MCF 10A (cell line): ENCODE data around the gene BARX2. TPM values are rescaled to one million over a fixed set of nuclear protein-coding genes. Genes with fewer than 3 reads are reported as not detected.

Experiments used
- BruUV-seq: library from RNA; stranded (reverse); fragments of 400-500 nt; replicated peaks from 2 replicates; lab custom pipeline; 2021; lab: Mats Ljungman, UMichigan
- CTCF ChIA-PET: fragments of 300-600 bp; sonication (Branson Sonifier 250); formaldehyde crosslinking; extraction: SDS; loops from one replicate; lab custom pipeline; 2021; ENCODE audit warnings: antibody characterized with exemption, inconsistent platforms; lab: Yijun Ruan, JAX
- POLR2A ChIA-PET: fragments of 300-600, 350-650 bp; sonication (Branson Sonifier 250); formaldehyde crosslinking; extraction: SDS; loops from one replicate; lab custom pipeline; 2020; ENCODE audit warnings: antibody characterized with exemption, inconsistent platforms; lab: Yijun Ruan, JAX
- DNase-seq: peaks from one replicate; pipeline ENCODE4 v3.0.0-alpha.2; 2018; ENCODE audit not compliant: unreplicated experiment
- H3K27ac Mint-ChIP-seq: one replicate; pipeline ENCODE4 v1.8.0; 2022; ENCODE audit warnings: mild to moderate bottlenecking, low read depth, mixed read lengths; ENCODE audit not compliant: unreplicated experiment
- H3K27me3 Mint-ChIP-seq: one replicate; pipeline ENCODE4 v1.8.0; 2022; ENCODE audit warnings: mixed read lengths; ENCODE audit not compliant: insufficient read depth, unreplicated experiment
- H3K36me3 Mint-ChIP-seq: one replicate; pipeline ENCODE4 v1.8.0; 2022; ENCODE audit warnings: mild to moderate bottlenecking, moderate library complexity, mixed read lengths; ENCODE audit not compliant: insufficient read depth, unreplicated experiment
- H3K4me1 Mint-ChIP-seq: one replicate; pipeline ENCODE4 v1.8.0; 2022; ENCODE audit warnings: mixed read lengths; ENCODE audit not compliant: insufficient read depth, unreplicated experiment
- H3K4me3 Mint-ChIP-seq: one replicate; pipeline ENCODE4 v1.8.0; 2022; ENCODE audit warnings: mild to moderate bottlenecking, moderate library complexity, mixed read lengths; ENCODE audit not compliant: unreplicated experiment
- H3K9me3 Mint-ChIP-seq: one replicate; pipeline ENCODE4 v1.8.0; 2022; ENCODE audit warnings: mixed read lengths; ENCODE audit not compliant: unreplicated experiment
- intact Hi-C: fragments of 100-400 bp; cut with micrococcal nuclease; formaldehyde crosslinking; loops from 2 replicates; pipeline ENCODE4 v1.14.1; 2022
- total RNA-seq: library from RNA; stranded (reverse); gene quantifications from 2 replicates; pipeline ENCODE4 v1.2.3, GENCODE V29; 2022
- TF ChIP-seq, protein P1 (sequence below): fragments of 200-600 bp; IDR thresholded peaks from one replicate; pipeline ENCODE4 v1.8.0; 2022; ENCODE audit warnings: antibody characterized with exemption, mild to moderate bottlenecking; ENCODE audit not compliant: unreplicated experiment

Gene BARX2
- total RNA-seq, 1 experiment from 2014 or later: not detected

GRCh38 chr11:129442171-129442570, 66.5 kb downstream of the BARX2 start:
- Mint-ChIP-seq H3K27me3 (no peaks in the 10 kb centered on the region), H3K4me3 (no peak overlapping the region), H3K27ac (no peak overlapping the region), H3K36me3 (no peaks in the 10 kb centered on the region), H3K4me1 (peaks cover 9% of the 10 kb centered on the region), H3K9me3 (no peaks in the 10 kb centered on the region)
- POLR2A ChIA-PET: no interaction called here
- intact Hi-C loops: no loop called here
- DNase-seq: no peak
- CTCF ChIA-PET: no interaction called here
- TF ChIP-seq, protein P1, sequence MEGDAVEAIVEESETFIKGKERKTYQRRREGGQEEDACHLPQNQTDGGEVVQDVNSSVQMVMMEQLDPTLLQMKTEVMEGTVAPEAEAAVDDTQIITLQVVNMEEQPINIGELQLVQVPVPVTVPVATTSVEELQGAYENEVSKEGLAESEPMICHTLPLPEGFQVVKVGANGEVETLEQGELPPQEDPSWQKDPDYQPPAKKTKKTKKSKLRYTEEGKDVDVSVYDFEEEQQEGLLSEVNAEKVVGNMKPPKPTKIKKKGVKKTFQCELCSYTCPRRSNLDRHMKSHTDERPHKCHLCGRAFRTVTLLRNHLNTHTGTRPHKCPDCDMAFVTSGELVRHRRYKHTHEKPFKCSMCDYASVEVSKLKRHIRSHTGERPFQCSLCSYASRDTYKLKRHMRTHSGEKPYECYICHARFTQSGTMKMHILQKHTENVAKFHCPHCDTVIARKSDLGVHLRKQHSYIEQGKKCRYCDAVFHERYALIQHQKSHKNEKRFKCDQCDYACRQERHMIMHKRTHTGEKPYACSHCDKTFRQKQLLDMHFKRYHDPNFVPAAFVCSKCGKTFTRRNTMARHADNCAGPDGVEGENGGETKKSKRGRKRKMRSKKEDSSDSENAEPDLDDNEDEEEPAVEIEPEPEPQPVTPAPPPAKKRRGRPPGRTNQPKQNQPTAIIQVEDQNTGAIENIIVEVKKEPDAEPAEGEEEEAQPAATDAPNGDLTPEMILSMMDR: no peak
- no TSS peak for BruUV-seq

DNA sequence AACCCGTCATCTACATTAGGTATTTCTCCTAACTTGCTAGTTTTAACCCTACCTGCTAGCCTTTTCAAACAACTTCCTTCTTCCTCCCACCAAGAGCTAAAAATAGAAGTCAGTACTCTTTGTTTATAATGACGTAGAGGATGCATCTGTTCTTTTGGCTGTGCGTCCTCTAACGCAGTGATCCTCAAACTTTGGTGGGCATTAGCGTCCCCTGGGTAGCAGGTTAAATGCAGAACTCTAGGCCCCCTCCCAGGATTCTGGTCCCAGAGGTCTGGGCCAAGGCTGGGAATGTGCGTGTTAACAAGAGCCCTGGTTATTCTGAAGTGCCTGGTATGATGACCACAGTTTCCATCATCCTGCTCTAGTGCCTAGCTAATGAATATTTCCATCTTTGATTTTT, 67.6 kb downstream of the BARX2 start:
- DNase-seq: no peak
- no peak overlapping the region for H3K4me3 Mint-ChIP-seq
- BruUV-seq: no TSS peak
- no peaks in the 10 kb centered on the region for H3K36me3 Mint-ChIP-seq
- H3K9me3 Mint-ChIP-seq: no peaks in the 10 kb centered on the region
- TF ChIP-seq, protein P1: no peak
- H3K4me1 Mint-ChIP-seq: peaks cover 9% of the 10 kb centered on the region
- intact Hi-C loops: no loop called here
- ChIA-PET CTCF (interaction anchor here (0.7 kb wide), 1 partner anchor 1122 kb away, joined by 3 read pairs; no protein-coding TSS in a partner anchor), POLR2A (no interaction called here)
- no peaks in the 10 kb centered on the region for H3K27me3 Mint-ChIP-seq
- no peak overlapping the region for H3K27ac Mint-ChIP-seq

GRCh38 chr11:129444274-129444673, 68.6 kb downstream of the BARX2 start:
- H3K27me3 Mint-ChIP-seq: no peaks in the 10 kb centered on the region
- no peak overlapping the region for H3K27ac Mint-ChIP-seq
- intact Hi-C loops: no loop called here
- H3K4me3 Mint-ChIP-seq: no peak overlapping the region
- H3K9me3 Mint-ChIP-seq: no peaks in the 10 kb centered on the region
- DNase-seq: no peak
- H3K4me1 Mint-ChIP-seq: peaks cover 9% of the 10 kb centered on the region
- no TSS peak for BruUV-seq
- H3K36me3 Mint-ChIP-seq: no peaks in the 10 kb centered on the region
- ChIA-PET POLR2A (no interaction called here), CTCF (interaction anchor here (0.7 kb wide), 2 partner anchors 30 to 215 kb away, joined by 3 read pairs; no protein-coding TSS in a partner anchor)
- TF ChIP-seq, protein P1: no peak

DNA sequence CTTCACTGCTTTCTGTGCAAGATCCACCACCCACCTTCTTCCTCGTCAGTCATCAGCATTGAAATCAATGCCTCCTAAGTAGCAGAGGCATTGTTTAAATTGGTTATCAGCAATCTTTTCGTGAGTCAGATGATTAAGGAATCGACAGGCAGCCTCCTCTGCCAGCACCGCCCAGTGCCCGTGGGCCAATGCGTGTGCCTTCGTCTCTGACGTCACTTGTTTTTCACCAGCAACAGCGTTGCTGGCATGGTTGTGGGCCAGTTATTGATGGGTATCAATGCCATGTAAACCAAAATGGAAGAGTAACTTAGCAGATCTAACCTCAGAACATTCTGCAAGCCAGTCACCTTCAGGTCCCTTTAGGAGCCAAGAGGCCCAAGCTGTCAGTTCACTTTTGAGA, 69.6 kb downstream of the BARX2 start:
- H3K4me3 Mint-ChIP-seq: no peak overlapping the region
- H3K27ac Mint-ChIP-seq: no peak overlapping the region
- intact Hi-C loops: no loop called here
- no peaks in the 10 kb centered on the region for H3K36me3 Mint-ChIP-seq
- TF ChIP-seq, protein P1: no peak
- no peaks in the 10 kb centered on the region for H3K27me3 Mint-ChIP-seq
- ChIA-PET CTCF (no interaction called here), POLR2A (no interaction called here)
- no peak for DNase-seq
- H3K9me3 Mint-ChIP-seq: no peaks in the 10 kb centered on the region
- BruUV-seq: no TSS peak
- H3K4me1 Mint-ChIP-seq: peaks cover 4% of the 10 kb centered on the region
